Ovary (tissue), 9 donors: ENCODE results near the gene CAPG. TPM values are rescaled to one million over a fixed set of nuclear protein-coding genes. Genes with fewer than 3 reads are reported as not detected.

Experiments used
- DNase-seq, 5 donors: peaks; one replicate each; pipeline ENCODE4 v3.0.0-alpha.2; 2019 to 2020
- H3K27ac ChIP-seq, 2 donors: fragments of 200-600 bp; one replicate each; pipeline versions ENCODE4 v1.5.1 to v1.8.0; 2019 to 2022
- H3K27me3 ChIP-seq: fragments of 200-600 bp; one replicate; pipeline ENCODE4 v1.8.0; 2022
- H3K36me3 ChIP-seq: fragments of 200-600 bp; sonication (generic); one replicate; pipeline ENCODE4 v1.5.1; 2019
- H3K4me1 ChIP-seq: one replicate; pipeline ENCODE4 v1.8.1; 2013; ENCODE audit warnings: mild to moderate bottlenecking, moderate library complexity; ENCODE audit not compliant: insufficient read depth
- H3K4me3 ChIP-seq: fragments of 200-600 bp; sonication (generic); one replicate; pipeline ENCODE4 v1.5.1; 2017
- H3K9me3 ChIP-seq, 2 donors: fragments of 200-600 bp in 1 of 2; sonication (generic) in 1 of 2; one replicate each; pipeline versions ENCODE4 v1.5.1 to v1.8.1; 2013 to 2019; ENCODE audit warnings: mild to moderate bottlenecking in 1 of 2, moderate library complexity in 1 of 2
- EP300 ChIP-seq: sonication (generic); formaldehyde crosslinking; IDR thresholded peaks from one replicate; pipeline ENCODE4 v1.6.1; 2017; ENCODE audit warnings: antibody characterized with exemption
- POLR2A ChIP-seq: fragments of 450-650 bp; IDR thresholded peaks from one replicate; pipeline ENCODE4 v1.6.1; 2017; ENCODE audit warnings: antibody characterized with exemption, mild to moderate bottlenecking, moderate library complexity
- WGBS, 3 donors: extraction: QIAGEN DNeasy Blood & Tissue Kit in 1 of 3; methylation state at CpG; one replicate each; pipeline versions ENCODE4 v1.1.5 to v1.1.7; 2013 to 2017; 5-methylcytosine and 5-hydroxymethylcytosine counted together
- intact Hi-C, 4 donors: fragments of 100-400 bp; cut with DNase I; formaldehyde crosslinking; loops; one replicate each; pipeline versions ENCODE4 v1.11.0 to v1.15.1; 2022 to 2023
- polyA plus RNA-seq, 2 donors: library from polyadenylated mRNA; stranded (reverse); fragments of 200-250 nt in 1 of 2; fragments of 350-450 nt in 1 of 2; fragmentation: Illumina TruSeq in 1 of 2; extraction: RNeasy Lipid Tissue Mini Kit (QIAGEN cat#74804) in 1 of 2; gene quantifications; one replicate each; pipeline ENCODE4 v1.2.3, GENCODE V29; 2013 to 2014
- total RNA-seq, 7 donors: library from RNA; depleted of rRNA in 2 of 7; stranded (reverse); fragments of >200 nt in 2 of 7; fragmentation: NEBNext Ultra II Directional in 3 of 7; extraction: Animal tissue kit (Norgen Biotek cat#: 25700) in 3 of 7; gene quantifications; one replicate each; pipeline versions ENCODE4 v1.1.0 to v1.2.4, GENCODE V29; 2016 to 2023
- TF ChIP-seq, protein P1 (sequence below), 3 donors: fragments of 450-650 bp in 2 of 3; fragments of 200-600 bp in 1 of 3; IDR thresholded peaks; one replicate each; pipeline versions ENCODE4 v1.5.1 to v1.8.0; 2016 to 2022; ENCODE audit warnings: antibody characterized with exemption in 3 of 3, mild to moderate bottlenecking in 1 of 3
- donor health status: DM: no; HTN: no; CAD: no; lungs with moderate emphysema.
- donor health status: DM: no; HTN: no; CAD: no.
- donor health status: Bipolar disorder and iron deficiency.
- donor health status: DM: yes; HTN: yes; CAD: no.
- donor health status: DM: no; HTN: no; CAD: no.
- donor health status: DM: yes; HTN: yes; CAD: no.

The CAPG gene
- total and polyA plus RNA-seq, 9 donors, result 6.8 to 97.8 (median 22.8) TPM

DNA sequence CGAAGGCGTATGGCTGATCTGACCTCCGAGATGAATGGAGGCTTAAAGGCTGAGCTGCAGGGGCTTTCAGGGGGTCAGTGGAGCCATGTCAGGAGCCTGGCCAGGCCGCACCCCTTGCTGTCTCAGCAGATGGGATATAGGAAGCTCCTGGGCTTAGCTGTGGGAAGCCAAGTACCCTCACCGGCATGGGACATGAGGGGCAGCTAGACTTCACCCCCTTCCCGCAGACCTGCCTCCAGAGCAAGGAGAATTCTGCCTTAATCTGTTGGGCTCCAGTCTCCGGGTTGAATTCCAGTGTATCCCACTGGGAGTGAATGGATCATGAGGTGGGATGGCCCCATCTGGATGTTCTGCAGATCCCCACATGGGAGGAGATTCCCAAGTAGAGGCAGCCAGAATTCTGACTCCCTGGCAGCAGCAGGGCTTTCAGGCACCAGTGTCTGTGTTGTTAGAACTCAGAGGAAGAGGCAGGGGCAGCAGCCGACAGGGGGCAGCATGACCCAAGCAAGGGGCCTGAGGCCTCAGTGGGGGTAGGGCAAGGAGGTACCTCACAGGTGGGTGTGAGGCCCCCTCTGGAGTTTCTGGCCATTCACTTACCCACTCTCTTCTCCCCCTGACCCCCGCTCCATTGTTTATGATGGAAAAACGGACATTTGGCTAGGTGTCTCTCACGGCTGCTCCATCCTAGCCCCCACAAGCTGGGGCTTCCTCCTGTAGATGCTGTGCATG is 19.1 kb downstream of the CAPG start:
- DNase-seq, result peak in 3 of 5 donors; percentile 46 to 64 (median 58)
- H3K27ac ChIP-seq, result no peak overlapping the region
- H3K4me3 ChIP-seq, result no peak overlapping the region
- H3K9me3 ChIP-seq, result no peaks in the 10 kb centered on the region
- H3K36me3 ChIP-seq, result no peaks in the 10 kb centered on the region
- H3K4me1 ChIP-seq, result no peaks in the 10 kb centered on the region
- TF ChIP-seq, protein P1, sequence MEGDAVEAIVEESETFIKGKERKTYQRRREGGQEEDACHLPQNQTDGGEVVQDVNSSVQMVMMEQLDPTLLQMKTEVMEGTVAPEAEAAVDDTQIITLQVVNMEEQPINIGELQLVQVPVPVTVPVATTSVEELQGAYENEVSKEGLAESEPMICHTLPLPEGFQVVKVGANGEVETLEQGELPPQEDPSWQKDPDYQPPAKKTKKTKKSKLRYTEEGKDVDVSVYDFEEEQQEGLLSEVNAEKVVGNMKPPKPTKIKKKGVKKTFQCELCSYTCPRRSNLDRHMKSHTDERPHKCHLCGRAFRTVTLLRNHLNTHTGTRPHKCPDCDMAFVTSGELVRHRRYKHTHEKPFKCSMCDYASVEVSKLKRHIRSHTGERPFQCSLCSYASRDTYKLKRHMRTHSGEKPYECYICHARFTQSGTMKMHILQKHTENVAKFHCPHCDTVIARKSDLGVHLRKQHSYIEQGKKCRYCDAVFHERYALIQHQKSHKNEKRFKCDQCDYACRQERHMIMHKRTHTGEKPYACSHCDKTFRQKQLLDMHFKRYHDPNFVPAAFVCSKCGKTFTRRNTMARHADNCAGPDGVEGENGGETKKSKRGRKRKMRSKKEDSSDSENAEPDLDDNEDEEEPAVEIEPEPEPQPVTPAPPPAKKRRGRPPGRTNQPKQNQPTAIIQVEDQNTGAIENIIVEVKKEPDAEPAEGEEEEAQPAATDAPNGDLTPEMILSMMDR (IDR thresholded peaks at IDR 0.05), result peak in 1 of 3 donors; percentile 35
- no peak for TF ChIP-seq EP300
- H3K27me3 ChIP-seq, result no peaks in the 10 kb centered on the region
- WGBS, 3 donors, result 69 to 81% (median 81%) methylated on average over 10 to 11 of the region's 11 CpGs
- intact Hi-C loops, result no loop called here

DNA sequence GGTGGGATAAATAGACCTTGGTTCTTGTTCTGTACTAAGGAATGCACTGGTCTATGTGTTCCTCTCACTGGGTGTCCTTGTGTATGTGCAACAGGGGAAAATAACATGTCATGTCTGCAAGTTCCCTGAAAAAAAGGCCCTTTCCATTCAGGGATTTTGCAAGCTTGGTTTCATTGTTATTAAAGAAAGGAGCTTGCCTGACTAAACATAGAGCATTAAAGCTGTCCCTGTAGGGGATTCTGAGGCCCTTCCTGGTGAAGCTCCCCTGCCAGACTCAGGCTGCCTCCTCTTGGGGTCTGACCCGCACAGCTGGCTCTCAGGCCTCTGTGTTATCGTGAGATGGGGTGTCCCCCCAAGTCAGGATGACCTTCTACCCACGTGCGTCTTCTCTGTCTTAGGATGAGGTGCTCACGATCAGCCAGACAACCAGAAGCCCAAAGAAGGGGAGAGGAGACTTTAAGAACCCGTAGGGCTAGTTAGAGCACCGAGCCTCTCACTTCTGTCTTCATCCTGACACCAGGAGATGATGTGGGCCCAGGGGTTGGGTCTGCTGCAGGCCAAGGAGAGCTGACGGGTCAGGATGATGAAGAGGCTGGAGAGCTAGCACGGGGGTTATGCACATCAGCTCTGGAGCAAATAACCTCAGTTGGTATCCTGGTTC is 21.2 kb downstream of the CAPG start:
- TF ChIP-seq EP300 (no peak), POLR2A (no peak)
- TF ChIP-seq, protein P1 (IDR thresholded peaks at IDR 0.05), result no peak

DNA sequence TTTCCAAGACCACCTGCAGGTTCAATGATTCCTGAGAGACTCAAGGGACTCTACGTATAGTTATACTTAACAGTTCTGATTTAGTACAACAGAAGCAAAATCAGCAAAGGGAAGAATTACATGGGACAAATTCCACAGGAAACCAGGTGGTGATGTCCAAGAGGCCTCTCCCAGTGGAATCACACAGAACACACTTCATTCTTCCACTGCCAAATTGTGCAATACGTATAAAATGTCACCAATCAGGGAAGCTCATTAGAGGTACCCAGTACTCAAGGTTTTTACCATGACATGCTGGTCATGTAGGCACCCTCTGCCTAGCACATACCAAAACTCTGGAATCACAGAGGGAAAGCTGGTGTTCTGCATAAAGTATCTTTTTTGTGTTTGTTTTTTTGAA is 22.4 kb downstream of the CAPG start:
- no peak overlapping the region for H3K27ac ChIP-seq
- H3K27me3 ChIP-seq, result no peaks in the 10 kb centered on the region
- 89 to 94% (median 93%) methylated on average over 2 of the region's 2 CpGs for WGBS, 3 donors
- intact Hi-C loops, result no loop called here
- no peak for DNase-seq
- no peak overlapping the region for H3K4me3 ChIP-seq
- H3K4me1 ChIP-seq, result no peaks in the 10 kb centered on the region
- H3K36me3 ChIP-seq, result no peaks in the 10 kb centered on the region
- H3K9me3 ChIP-seq, result no peaks in the 10 kb centered on the region
- TF ChIP-seq, protein P1 (IDR thresholded peaks at IDR 0.05), result no peak
- TF ChIP-seq POLR2A (no peak), EP300 (no peak)

More for the DNA sequence above, 21.2 kb downstream of the CAPG start:
- DNase-seq, result peak in 1 of 5 donors; percentile 14
- 76 to 83% (median 78%) methylated on average over 9 of the region's 9 CpGs for WGBS, 3 donors
- intact Hi-C loops, result no loop called here
- Histone ChIP-seq H3K4me1 (no peaks in the 10 kb centered on the region), H3K27me3 (no peaks in the 10 kb centered on the region), H3K4me3 (no peak overlapping the region), H3K9me3 (no peaks in the 10 kb centered on the region), H3K36me3 (no peaks in the 10 kb centered on the region), H3K27ac (no peak overlapping the region)

DNA sequence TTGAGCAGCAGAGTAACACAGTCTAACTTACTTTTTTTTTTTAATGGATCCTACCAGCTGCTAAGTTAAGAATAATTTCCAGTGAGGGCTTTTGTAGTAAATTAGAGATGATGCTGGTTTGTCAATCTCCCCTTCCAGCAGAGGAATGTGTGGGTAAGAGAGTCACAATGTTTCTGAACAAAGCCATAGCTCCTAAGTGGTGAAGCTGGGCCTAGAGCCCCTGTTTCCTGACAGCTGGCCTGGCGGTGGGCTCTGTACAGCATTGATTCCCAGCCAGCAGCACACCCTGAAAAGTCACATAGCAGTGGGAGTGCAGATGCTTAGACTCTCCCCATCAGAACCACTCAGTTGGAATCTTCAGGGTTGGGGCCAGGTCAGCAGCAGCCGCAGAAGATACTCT is 24.4 kb downstream of the CAPG start:
- intact Hi-C loops, result no loop called here
- no peak for DNase-seq

More for the DNA sequence above, 24.4 kb downstream of the CAPG start:
- Histone ChIP-seq H3K4me1 (no peaks in the 10 kb centered on the region), H3K9me3 (no peaks in the 10 kb centered on the region), H3K27ac (no peak overlapping the region), H3K36me3 (no peaks in the 10 kb centered on the region), H3K27me3 (no peaks in the 10 kb centered on the region), H3K4me3 (no peak overlapping the region)
- TF ChIP-seq POLR2A (no peak), EP300 (no peak)
- TF ChIP-seq, protein P1 (IDR thresholded peaks at IDR 0.05), result no peak
- WGBS, 3 donors, result 37 to 57% (median 44%) methylated on average over 2 of the region's 2 CpGs
